IPS DF 4.7 (cell line): Measurements from ENCODE around the gene YBX1.
"Not testable (repeated sequence)": the region's sequence is repeated elsewhere in the genome, so short reads cannot be mapped to it uniquely, and the experiment has no call there.

Source experiments
- DNase-seq: peaks from one replicate; pipeline ENCODE4 v3.0.0-alpha.2; 2013; ENCODE audit warnings: low spot score; ENCODE audit errors: extremely low read depth

YBX1 gene

GRCh38 chr1:42689912-42690311, 7.7 kb downstream of the YBX1 start:
- no peak for DNase-seq

GRCh38 chr1:42690477-42691156, 8.4 kb downstream of the YBX1 start:
- DNase-seq = no peak

GRCh38 chr1:42691157-42691498, 8.9 kb downstream of the YBX1 start:
- no peak for DNase-seq

- no peak for DNase-seq
Observed at GRCh38 chr1:42692461-42692860, 10.2 kb downstream of the YBX1 start.

- no peak for DNase-seq
Observed at GRCh38 chr1:42692911-42693310, 10.7 kb downstream of the YBX1 start.

- DNase-seq = no peak
Observed at GRCh38 chr1:42698081-42698813, 16.0 kb downstream of the YBX1 start.

- DNase-seq = no peak
Observed at GRCh38 chr1:42700006-42700405, 17.8 kb downstream of the YBX1 start.

- DNase-seq = no peak
Observed at GRCh38 chr1:42703888-42704464, 21.8 kb downstream of the YBX1 start.

GRCh38 chr1:42712808-42713207, 30.6 kb downstream of the YBX1 start:
- not testable (repeated sequence) for DNase-seq

- DNase-seq = no peak
Observed at GRCh38 chr1:42713293-42713692, 31.1 kb downstream of the YBX1 start.

- not testable (repeated sequence) for DNase-seq
Observed at GRCh38 chr1:42714441-42714840, 32.2 kb downstream of the YBX1 start.

GRCh38 chr1:42720868-42721267, 38.6 kb downstream of the YBX1 start:
- no peak for DNase-seq

GRCh38 chr1:42721926-42722325, 39.7 kb downstream of the YBX1 start:
- no peak for DNase-seq

- not testable (repeated sequence) for DNase-seq
Observed at GRCh38 chr1:42722403-42722802, 40.2 kb downstream of the YBX1 start.

GRCh38 chr1:42723511-42723910, 41.3 kb downstream of the YBX1 start:
- DNase-seq = no peak

GRCh38 chr1:42725820-42726219, 43.6 kb downstream of the YBX1 start:
- DNase-seq = not testable (repeated sequence)

GRCh38 chr1:42730002-42730401, 47.8 kb downstream of the YBX1 start:
- DNase-seq = no peak

GRCh38 chr1:42730988-42731387, 48.8 kb downstream of the YBX1 start:
- DNase-seq = no peak

- DNase-seq = no peak
Observed at GRCh38 chr1:42731585-42731984, 49.4 kb downstream of the YBX1 start.

- no peak for DNase-seq
Observed at GRCh38 chr1:42732126-42732680, 50.0 kb downstream of the YBX1 start.

GRCh38 chr1:42733415-42734200, 51.4 kb downstream of the YBX1 start:
- DNase-seq = no peak
